Skeletal muscle satellite cell (primary cell): ENCODE data around the gene PARN.
"Not testable (repeated sequence)": the region's sequence is repeated elsewhere in the genome, so short reads cannot be mapped to it uniquely, and the experiment has no call there.

Experiments
- H3K27me3 ChIP-seq: 2 replicates; pipeline ENCODE4 v1.7.0; 2013; ENCODE audit warnings: low read length; ENCODE audit not compliant: control insufficient read depth, insufficient read depth
- H3K36me3 ChIP-seq: 2 replicates; pipeline ENCODE4 v1.7.0; 2013; ENCODE audit warnings: mild to moderate bottlenecking, control low read depth, low read length; ENCODE audit not compliant: insufficient read depth
- H3K4me1 ChIP-seq: 2 replicates; pipeline ENCODE4 v1.7.0; 2013; ENCODE audit warnings: low read length; ENCODE audit not compliant: control insufficient read depth, insufficient read depth
- H3K4me2 ChIP-seq: 2 replicates; pipeline ENCODE4 v1.7.0; 2013; ENCODE audit warnings: mild to moderate bottlenecking, low read length
- H3K4me3 ChIP-seq: 2 replicates; pipeline ENCODE4 v1.7.0; 2013; ENCODE audit warnings: low read length
- H3K9ac ChIP-seq: 2 replicates; pipeline ENCODE4 v1.7.0; 2013; ENCODE audit warnings: mild to moderate bottlenecking, low read depth, low read length, moderate library complexity
- H3K9me3 ChIP-seq: replicated peaks from 2 replicates; pipeline ENCODE4 v1.7.0; 2013; ENCODE audit warnings: mild to moderate bottlenecking, control low read depth, low read length

The PARN gene

GRCh38 chr16:14450846-14451245 is 179.2 kb downstream of the PARN start:
- H3K27me3 ChIP-seq = no peaks in the 10 kb centered on the region
- no peaks in the 10 kb centered on the region for H3K9me3 ChIP-seq
- H3K9ac ChIP-seq = no peak overlapping the region
- peaks cover 3% of the 10 kb centered on the region for H3K36me3 ChIP-seq
- H3K4me2 ChIP-seq = no peak overlapping the region
- H3K4me3 ChIP-seq = no peak overlapping the region
- peaks cover 30% of the 10 kb centered on the region for H3K4me1 ChIP-seq

- no peak overlapping the region for H3K4me3 ChIP-seq
- H3K4me1 ChIP-seq = peaks cover 21% of the 10 kb centered on the region
- peaks cover 3% of the 10 kb centered on the region for H3K36me3 ChIP-seq
- H3K9ac ChIP-seq = no peak overlapping the region
- H3K27me3 ChIP-seq = no peaks in the 10 kb centered on the region
- H3K9me3 ChIP-seq = no peaks in the 10 kb centered on the region
- no peak overlapping the region for H3K4me2 ChIP-seq
These were observed 180.1 kb downstream of the PARN start for GRCh38 chr16:14449790-14450480.

- H3K4me3 ChIP-seq = no peak overlapping the region
- H3K4me2 ChIP-seq = no peak overlapping the region
- no peaks in the 10 kb centered on the region for H3K9me3 ChIP-seq
- H3K27me3 ChIP-seq = no peaks in the 10 kb centered on the region
- no peak overlapping the region for H3K9ac ChIP-seq
- H3K4me1 ChIP-seq = peaks cover 15% of the 10 kb centered on the region
- H3K36me3 ChIP-seq = peaks cover 3% of the 10 kb centered on the region
These were observed 180.7 kb downstream of the PARN start for GRCh38 chr16:14449334-14449733.

GRCh38 chr16:14448879-14449278 is 181.2 kb downstream of the PARN start:
- Histone ChIP-seq H3K4me2 (no peak overlapping the region), H3K4me3 (no peak overlapping the region), H3K9me3 (no peaks in the 10 kb centered on the region), H3K36me3 (peaks cover 3% of the 10 kb centered on the region), H3K9ac (no peak overlapping the region), H3K27me3 (no peaks in the 10 kb centered on the region), H3K4me1 (peaks cover 11% of the 10 kb centered on the region)

GRCh38 chr16:14447783-14448182 is 182.3 kb downstream of the PARN start:
- no peaks in the 10 kb centered on the region for H3K27me3 ChIP-seq
- peaks cover 11% of the 10 kb centered on the region for H3K4me1 ChIP-seq
- peaks cover 3% of the 10 kb centered on the region for H3K36me3 ChIP-seq
- no peak overlapping the region for H3K4me2 ChIP-seq
- H3K9ac ChIP-seq = no peak overlapping the region
- no peak overlapping the region for H3K4me3 ChIP-seq
- no peaks in the 10 kb centered on the region for H3K9me3 ChIP-seq

- Histone ChIP-seq H3K9ac (no peak overlapping the region), H3K4me3 (no peak overlapping the region), H3K27me3 (no peaks in the 10 kb centered on the region), H3K9me3 (no peaks in the 10 kb centered on the region), H3K4me1 (peaks cover 11% of the 10 kb centered on the region), H3K36me3 (peaks cover 3% of the 10 kb centered on the region), H3K4me2 (no peak overlapping the region)
These were observed 183.3 kb downstream of the PARN start for GRCh38 chr16:14446796-14447195.

GRCh38 chr16:14445937-14446715 is 183.9 kb downstream of the PARN start:
- no peak overlapping the region for H3K4me3 ChIP-seq
- H3K9ac ChIP-seq = no peak overlapping the region

GRCh38 chr16:14444979-14445810 is 184.9 kb downstream of the PARN start:
- no peaks in the 10 kb centered on the region for H3K27me3 ChIP-seq
- no peak overlapping the region for H3K4me3 ChIP-seq
- no peaks in the 10 kb centered on the region for H3K9me3 ChIP-seq
- no peak overlapping the region for H3K9ac ChIP-seq
- no peak overlapping the region for H3K4me2 ChIP-seq
- peaks cover 3% of the 10 kb centered on the region for H3K36me3 ChIP-seq
- peaks cover 15% of the 10 kb centered on the region for H3K4me1 ChIP-seq

More at GRCh38 chr16:14445937-14446715, 183.9 kb downstream of the PARN start:
- H3K4me2 ChIP-seq = no peak overlapping the region
- H3K9me3 ChIP-seq = no peaks in the 10 kb centered on the region
- H3K4me1 ChIP-seq = peaks cover 11% of the 10 kb centered on the region
- H3K27me3 ChIP-seq = no peaks in the 10 kb centered on the region
- H3K36me3 ChIP-seq = peaks cover 3% of the 10 kb centered on the region

GRCh38 chr16:14441533-14441932 is 188.5 kb downstream of the PARN start:
- H3K27me3 ChIP-seq, H3K36me3 ChIP-seq, H3K4me2 ChIP-seq, H3K9me3 ChIP-seq, H3K4me3 ChIP-seq, H3K9ac ChIP-seq: not testable (repeated sequence)
- peaks cover 11% of the 10 kb centered on the region for H3K4me1 ChIP-seq

GRCh38 chr16:14438256-14438655 is 191.8 kb downstream of the PARN start:
- no peak overlapping the region for H3K4me3 ChIP-seq
- H3K4me2 ChIP-seq = no peak overlapping the region
- no peaks in the 10 kb centered on the region for H3K9me3 ChIP-seq
- H3K4me1 ChIP-seq = peaks cover 13% of the 10 kb centered on the region
- no peak overlapping the region for H3K9ac ChIP-seq
- H3K36me3 ChIP-seq = no peaks in the 10 kb centered on the region
- H3K27me3 ChIP-seq = no peaks in the 10 kb centered on the region

GRCh38 chr16:14437426-14437825 is 192.6 kb downstream of the PARN start:
- Histone ChIP-seq H3K4me3 (no peak overlapping the region), H3K27me3 (no peaks in the 10 kb centered on the region), H3K9ac (no peak overlapping the region), H3K4me1 (peaks cover 13% of the 10 kb centered on the region), H3K4me2 (no peak overlapping the region), H3K9me3 (no peaks in the 10 kb centered on the region), H3K36me3 (no peaks in the 10 kb centered on the region)
